ENCODE data around the gene CCDC97.

- TF ChIP-seq CTCF (IDR thresholded peaks at IDR 0.05) (no peak), EP300 (IDR thresholded peaks at IDR 0.05; ENCODE audit: low read depth) (no peak), POLR2AphosphoS5 (IDR thresholded peaks at IDR 0.05) (no peak)
These were observed 1.1 kb downstream of the CCDC97 start for GRCh38 chr19:41311072-41311471.
